GM21381 (cell line): Measurements from ENCODE around the gene KRT79.

Source experiments
- ATAC-seq: cut with Tn5 transposase; IDR thresholded peaks from one replicate; pipeline ENCODE4 v1.9.1; 2021; ENCODE audit warnings: mild to moderate bottlenecking, moderate library complexity; ENCODE audit not compliant: unreplicated experiment

The KRT79 gene

GRCh38 chr12:52774629-52775250 lies 59.4 kb downstream of the KRT79 start:
- no peak for ATAC-seq

GRCh38 chr12:52772772-52773171 lies 61.3 kb downstream of the KRT79 start:
- no peak for ATAC-seq

- no peak for ATAC-seq
These were observed 61.9 kb downstream of the KRT79 start for GRCh38 chr12:52772188-52772587.

- ATAC-seq, result no peak
These were observed 62.6 kb downstream of the KRT79 start for GRCh38 chr12:52771505-52771904.
